Activated T-helper 1 cell treated with anti-CD3 and anti-CD28 coated beads, Interleukin-2, amount 50 U/mL, for 16 hours (primary cell): ENCODE data around the gene ZBTB11.
"Not testable (repeated sequence)": the region's sequence is repeated elsewhere in the genome, so short reads cannot be mapped to it uniquely, and the experiment has no call there.

Experiments
- DNase-seq, 2 donors: peaks; one replicate each; pipeline ENCODE4 v3.0.0-alpha.2; 2020; ENCODE audit warnings: low read depth in 1 of 2, low spot score in 1 of 2

Gene ZBTB11

DNA sequence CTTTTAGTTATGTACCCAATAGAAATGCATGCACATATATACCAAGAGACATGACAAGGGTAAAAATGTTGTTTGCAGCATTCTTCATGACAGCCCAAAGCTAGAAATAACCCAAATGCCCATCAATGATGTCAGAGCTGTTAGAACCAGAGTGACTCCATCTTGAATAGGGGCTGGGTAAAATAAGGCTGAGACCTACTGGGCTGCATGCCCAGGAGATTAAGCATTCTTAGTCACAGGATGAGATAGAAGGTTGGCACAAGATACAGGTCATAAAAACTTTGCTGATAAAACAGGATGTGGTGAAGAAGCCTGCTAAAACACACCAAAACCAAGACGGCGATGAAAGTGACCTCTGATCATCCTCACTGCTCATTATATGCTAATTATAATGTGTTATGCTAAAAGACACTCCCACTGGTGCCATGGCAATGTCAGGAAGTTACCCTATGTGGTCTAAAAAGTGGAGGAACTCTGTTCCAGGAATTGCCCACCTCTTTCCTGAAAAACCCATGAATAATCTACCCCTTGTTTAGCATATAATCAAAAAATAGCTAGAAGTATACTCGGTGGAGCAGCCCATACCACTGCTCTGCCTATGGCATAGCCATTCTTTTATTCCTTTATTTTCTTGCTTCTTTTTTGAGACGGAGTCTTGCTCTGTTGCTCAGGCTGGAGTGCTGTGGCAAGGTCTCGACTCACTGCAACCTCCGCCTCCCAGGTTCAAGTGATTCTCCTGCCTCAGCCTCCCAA is 32.9 kb downstream of the ZBTB11 start:
- no peak for DNase-seq

DNA sequence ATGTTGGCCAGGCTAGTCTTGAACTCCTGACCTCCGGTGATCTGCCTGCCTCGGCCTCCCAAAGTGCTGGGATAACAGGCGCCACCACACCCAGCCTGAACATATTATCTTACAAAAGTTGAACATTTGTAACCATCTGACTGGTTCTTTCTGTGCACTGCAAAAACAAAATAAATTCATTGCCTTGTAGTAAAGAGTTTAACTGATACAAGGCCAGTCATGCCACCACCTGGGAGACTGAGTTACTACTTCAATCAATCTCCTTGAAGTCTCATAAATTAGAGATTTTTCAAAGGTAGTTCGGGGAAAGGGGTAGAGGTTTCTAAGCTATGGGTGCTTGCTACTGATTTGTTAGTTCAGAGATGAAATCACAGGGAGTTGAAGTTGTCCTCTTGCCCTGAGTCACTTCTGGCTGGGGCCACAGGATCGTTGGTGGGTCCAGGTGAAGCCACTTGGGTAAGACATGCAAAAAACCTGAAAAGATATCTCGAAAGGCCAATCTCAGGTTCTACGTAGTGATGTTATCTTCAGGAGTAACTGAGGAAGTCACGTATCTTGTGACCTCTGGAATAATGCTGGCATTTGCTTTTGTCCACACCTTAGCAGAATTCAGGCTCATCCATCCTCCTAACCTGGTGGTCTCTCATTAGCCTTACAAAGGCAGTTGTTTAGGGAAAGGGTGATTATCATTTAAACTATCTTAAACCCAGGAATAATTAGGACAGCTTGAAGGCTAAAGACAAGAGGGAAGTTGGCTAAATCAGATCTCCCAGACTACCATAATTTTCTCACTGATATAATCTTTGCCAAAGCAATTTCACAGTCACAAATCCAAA is 33.7 kb downstream of the ZBTB11 start:
- DNase-seq = no peak

DNA sequence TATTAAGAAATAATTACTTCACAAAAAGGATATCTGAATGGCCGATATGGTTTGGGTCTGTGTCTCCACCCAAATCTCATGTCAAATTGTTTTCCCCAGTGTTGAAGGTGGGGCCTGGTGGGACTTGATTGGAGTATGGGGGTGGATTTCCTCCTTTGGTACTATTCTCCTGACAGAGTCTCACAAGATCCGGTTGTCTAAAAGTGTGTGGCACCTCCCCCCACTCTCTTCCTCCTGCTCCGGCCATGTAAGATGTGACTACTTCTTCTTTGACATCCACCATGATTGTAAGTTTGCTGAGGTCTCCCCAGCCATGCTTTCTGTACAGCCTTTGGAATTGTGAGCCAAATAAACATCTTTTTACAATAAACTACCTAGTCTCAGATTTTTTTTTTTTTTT is 34.5 kb downstream of the ZBTB11 start:
- no peak for DNase-seq

DNA sequence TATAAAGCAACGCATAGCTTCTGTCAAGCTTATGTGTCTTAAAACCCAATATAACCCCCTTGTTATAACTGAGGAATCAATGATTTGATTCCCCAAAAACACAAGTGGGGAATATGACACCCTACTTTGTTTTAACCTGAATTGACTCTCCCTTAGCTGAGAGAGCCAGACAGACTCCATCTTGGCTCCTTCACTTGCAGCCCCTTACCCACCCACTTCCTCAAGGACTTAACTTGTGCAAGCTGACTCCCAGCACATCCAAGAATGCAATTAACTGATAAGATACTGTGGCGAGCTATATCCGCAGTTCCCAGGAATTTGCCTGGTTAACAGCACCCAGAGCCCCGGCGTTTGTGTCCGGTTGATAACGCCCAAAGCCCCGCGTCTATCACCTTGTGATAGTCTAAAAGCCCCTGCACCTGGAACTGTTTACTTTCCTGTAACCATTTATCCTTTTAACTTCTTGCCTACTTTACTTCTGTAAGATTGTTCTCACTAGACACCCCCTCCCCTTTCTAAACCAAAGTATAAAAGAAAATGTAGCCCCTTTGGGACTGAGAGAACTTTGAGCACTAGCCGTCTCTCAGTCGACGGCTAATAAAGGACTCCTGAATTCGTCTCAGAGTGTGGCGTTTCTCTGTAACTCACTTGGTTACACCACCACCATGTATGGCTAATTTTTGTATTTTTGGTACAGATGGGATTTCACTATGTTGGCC is 35.4 kb downstream of the ZBTB11 start:
- DNase-seq = not testable (repeated sequence)

DNA sequence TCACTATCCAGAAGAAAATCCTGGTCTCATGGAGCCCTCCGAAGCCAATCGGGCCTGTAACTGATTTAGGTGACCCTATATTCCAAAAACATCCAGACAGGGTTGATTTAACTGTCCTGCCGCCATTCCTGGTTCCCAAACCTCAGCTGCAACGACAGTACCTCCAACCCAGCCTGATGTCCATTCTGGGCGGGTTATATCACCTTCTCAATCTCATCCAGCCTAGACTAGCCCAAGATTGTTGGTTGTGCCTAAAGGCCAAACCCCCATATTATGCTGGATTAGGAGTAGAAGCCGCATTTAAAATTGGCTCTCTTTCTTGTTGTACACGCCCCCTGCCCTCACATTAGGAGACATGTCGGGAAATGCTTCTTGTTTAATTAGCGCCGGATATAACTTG is 36.7 kb downstream of the ZBTB11 start:
- DNase-seq = no peak

DNA sequence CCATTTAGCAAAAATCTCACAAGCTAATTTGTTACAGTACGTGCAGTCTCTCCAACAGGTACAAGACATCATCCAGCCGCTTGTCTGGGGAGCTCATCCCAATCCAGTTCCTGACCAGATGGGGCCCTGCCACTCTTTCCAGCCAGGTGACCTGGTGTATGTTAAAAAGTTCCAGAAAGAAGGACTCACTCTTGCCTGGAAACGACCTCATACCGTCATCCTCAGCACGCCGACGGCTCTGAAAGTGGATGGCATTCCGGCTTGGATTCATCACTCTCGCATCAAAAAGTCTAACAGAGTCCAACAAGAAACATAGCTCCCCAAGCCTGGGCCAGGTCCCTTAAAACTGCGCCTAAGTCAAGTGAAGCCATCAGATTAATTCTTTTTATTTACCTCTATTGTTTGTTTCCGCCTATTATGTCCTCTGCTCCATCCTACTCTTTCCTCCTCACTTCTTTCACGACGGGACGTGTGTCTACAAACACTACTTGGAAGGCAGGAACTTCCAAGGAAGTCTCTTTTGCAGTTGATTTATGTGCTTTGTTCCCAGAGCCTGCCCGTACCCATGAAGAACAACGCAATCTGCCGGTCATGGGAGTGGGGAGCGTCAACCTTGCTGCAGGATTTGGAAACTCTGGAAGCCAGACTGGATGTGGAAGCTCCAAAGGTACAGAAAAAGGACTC is 37.5 kb downstream of the ZBTB11 start:
- DNase-seq = no peak

DNA sequence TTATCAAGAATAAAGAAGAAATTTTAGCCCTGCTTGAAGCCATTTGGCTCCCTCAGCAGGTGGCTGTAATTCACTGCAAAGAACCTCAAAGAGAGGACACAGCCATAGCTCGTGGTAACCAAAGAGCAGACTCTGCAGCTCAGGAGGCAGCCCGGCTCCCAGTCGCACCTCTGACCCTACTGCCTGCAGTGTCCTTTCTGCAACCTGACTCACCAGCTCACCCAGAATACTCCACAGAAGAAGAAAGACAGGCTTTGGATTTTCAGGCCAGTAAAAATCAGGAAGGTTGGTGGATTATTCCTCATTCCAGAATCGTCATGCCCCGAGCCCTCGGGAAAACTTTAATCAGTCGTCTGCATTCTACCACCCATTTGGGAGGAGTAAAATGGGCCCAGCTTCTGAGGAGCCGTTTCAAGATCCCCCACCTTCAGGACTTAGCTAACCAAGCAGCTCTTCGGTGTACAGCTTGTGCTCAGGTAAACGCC is 38.6 kb downstream of the ZBTB11 start:
- DNase-seq = no peak

DNA sequence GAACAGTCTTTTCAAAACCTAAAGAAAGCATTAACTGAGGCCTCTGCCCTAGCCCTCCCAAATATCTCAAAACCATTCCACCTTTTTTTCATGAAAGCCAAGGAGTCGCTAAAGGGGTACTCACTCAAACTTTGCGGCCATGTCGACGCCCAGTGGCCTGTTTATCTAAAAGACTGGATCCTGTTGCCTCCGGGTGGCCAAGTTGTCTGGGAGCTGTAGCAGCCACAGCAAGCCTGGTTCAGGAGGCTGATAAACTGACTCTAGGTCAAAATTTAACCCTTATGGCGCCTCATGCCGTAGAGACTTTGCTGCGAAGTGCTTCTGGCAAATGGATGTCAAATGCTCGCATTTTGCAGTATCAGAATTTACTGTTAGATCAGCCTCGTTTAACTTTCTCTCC is 39.5 kb downstream of the ZBTB11 start:
- DNase-seq = no peak

DNA sequence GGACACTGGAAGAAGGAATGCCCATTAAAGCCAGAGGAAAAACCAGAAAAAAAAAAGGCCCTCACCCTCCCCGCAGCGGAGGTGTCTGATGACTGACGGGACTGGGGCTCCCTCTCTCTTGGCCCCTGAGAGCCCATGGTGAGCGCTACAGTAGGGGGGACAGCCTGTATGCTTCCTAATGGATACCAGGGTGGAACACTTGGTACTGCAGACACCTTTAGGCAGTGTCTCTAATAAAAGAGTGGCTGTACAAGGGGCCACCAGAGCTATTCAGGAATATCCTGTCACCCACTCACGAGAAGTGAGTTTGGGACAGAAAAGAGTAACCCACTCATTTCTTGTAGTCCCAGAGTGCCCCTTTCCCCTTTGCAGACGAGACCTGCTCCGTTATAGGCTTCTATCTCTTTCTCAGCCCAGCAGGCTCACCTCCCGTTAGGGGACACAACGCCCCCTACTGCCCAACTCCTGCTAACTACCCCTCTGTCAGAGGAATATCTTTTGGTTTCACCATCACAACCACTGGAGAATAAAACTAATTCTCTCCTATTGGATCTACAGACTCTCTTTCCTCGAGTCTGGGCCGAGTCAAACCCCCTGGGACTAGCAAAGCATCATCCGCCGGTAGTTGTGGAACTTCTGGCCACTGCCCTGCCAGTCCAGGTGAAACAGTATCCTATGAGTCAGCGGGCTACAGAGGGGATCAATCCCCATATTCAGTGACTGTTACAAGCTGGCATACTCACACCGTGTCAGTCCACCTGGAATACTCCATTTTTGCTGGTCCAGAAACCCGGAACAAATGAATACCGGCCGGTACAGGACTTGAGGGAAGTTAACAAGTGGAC is 40.8 kb downstream of the ZBTB11 start:
- peak; percentile 26 to 41 for DNase-seq

DNA sequence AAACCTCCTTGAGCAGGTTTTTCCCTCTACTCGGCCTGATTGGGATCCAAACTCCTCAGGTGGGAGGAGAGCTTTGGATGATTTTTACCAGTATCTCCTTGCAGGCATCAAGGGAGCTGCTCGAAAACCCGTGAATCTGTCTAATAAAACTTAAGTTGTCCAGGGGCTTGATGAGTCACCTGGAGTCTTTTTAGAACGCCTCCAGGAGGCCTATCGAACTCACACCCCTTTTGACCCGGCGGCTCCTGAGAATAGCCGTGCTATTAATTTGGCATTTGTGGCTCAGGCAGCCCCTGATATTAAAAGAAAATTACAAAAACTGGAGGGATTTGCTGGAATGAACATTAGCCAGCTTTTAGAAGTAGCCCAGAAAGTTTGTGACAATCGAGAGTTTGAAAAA is 41.6 kb downstream of the ZBTB11 start:
- DNase-seq = no peak

DNA sequence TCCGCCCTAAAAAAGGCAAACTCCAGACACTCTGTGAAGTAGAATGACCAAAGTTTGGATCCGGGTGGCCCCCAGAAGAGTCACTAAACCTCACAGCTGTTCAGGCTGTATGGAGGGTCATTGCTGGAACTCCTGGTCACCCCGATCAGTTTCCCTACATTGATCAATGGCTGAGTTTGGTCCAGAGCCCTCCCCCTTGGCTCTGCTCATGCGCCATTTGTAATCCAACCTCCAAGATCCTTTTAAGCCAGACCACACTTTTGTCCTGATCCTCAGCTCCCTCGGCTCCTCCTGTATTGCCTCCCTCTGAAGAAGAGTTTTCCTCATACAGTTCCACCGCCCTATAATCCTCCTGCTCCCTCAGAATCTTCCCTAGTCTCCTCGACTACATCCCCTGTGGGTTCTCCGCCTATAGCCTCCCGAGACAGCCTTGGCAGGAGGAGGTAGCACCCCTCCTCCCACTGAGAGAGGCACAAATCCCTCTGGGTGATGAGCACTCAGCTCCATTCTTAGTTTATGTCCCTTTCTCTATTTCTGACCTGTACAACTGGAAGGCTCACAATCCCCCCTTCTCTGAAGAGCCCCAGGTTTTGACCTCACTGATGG is 42.2 kb downstream of the ZBTB11 start:
- DNase-seq = no peak

DNA sequence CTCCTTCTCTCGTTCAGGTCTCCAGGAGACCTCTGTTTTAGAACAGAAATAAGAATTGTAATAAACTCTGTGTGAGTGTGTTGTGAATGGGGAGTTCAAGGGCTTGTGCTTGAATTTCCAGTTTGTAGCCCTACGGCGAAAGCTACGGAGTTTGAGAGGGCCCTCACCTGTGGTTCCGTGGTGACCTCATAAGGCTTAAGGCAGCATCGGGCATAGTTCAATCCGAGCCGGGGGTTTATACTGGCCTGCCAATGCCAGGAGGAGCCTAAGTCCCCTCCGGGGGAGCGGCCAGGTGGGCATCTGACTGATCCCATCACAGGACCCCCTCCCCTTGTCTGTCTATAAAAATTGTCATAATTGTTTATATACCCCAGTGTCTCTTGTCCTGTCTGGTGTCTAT is 43.7 kb downstream of the ZBTB11 start:
- DNase-seq = no peak

DNA sequence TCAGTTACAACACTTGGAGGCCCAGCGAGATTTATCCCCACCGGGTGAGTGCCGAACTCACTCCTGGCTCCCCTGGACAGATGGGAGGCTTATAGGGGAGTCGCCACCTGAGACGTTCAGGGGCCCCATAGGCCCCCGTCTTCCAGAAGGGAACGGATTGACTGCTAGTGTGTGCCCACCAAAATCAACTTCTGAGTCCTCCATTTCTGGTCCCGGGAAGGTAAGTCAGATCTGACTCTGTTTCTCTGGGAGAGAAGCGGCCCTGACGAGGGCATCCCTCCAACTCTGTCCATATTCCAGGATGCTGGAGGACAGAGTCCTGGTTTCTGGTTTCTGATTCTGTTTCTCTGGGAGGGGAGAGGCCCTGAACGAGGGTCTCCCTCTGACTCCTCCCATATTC is 44.3 kb downstream of the ZBTB11 start:
- no peak for DNase-seq

DNA sequence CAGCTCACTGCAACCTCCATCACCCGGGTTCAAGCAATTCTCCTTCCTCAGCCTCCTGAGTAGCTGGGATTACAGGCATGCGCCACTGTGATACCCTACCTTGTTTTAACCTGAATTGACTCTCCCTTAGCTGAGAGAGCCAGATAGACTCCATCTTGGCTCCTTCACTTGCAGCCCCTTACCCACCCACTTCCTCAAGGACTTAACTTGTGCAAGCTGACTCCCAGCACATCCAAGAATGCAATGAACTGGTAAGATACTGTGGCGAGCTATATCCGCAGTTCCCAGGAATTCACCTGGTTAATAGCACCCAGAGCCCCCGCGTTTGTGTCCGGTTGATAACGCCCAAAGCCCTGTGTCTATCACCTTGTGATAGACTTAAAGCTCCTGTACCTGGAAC is 45.0 kb downstream of the ZBTB11 start:
- not testable (repeated sequence) for DNase-seq

DNA sequence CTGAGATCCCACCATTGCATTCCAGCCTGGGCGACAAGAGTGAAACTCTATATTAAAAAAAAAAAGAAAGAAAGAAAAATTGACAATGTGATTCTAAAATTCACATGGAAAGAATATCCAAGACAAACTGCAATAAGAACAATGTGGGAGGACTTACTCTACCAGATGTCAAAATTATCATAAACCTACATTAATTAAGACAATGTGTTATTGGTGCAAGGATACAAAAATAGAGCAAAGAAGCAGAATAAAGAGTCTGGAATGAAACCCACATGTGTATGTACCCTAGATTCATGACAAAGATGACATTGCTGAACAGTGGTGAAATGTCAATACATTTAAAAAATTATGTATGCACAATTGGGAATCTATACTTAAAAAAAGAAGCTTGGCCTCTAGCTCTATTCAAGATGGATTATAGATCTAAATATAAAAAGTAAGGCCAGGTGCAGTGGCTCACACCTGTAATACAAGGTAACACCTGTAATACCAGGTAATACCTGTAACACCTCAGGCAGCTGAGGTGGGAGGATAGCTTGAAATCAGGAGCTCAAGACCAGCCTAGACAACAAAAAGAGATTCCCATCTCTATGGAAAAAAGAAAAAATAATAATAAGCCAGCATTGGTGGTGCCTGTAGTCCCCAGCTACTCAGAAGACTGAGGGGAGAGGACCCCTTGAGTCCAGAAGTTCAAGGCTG is 45.7 kb downstream of the ZBTB11 start:
- DNase-seq = no peak

DNA sequence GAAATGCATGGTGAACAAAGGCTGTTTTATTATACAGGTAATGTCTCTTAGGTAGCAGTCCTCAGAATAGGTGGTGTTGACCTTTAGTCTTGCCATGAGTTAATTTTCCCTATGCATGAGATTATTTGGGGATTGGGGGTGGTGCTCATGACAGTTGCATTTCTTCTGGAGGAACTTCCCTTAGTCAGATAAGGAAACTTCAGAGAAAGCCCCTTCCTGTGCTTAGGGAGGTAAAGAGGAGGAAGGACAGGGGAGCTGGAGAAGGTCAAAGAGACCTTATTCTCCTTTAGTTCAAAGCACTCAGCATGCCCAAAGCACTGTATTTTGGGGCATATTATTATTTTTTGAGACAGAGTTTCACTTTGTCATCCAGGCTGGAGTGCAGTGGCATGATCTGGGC is 47.7 kb downstream of the ZBTB11 start:
- no peak for DNase-seq

DNA sequence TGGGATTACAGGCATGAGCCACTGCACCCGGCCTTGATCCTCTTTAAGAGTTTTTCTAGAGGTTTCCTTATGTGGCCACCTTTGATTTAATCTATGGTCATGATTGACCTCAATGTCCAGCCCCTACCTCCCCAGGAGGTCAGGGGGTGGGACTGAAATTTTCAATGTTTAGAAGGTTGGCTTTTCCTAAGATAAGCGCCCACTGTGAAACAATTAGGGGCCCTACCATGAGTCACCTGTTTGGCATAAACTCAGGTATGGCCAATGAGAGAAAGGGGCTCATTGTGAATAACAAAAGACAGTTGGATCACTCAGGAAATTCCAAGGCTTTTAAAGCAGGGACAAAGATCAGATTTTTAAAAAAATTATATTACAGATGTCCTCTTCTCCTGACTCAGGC is 51.1 kb downstream of the ZBTB11 start:
- DNase-seq = no peak

DNA sequence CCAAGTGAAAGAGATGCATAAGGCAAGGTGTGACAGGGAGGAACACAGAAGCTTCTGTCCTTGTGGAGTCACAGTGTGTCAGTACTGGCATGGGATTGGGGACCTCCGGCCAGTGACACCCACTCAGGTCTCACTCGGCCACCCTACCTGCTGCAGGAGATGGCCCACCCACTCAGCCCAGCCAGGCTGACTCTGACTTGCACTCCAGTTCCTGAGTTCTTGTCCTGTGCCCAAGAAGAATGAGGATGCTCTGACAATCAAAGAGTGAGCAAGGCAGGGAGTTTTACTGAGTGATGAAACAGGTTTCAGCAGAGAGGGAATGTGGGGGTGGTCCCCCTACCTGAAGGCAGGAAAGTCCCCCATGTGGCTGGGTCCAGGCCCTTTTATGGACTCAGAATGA is 52.1 kb downstream of the ZBTB11 start:
- DNase-seq = no peak

DNA sequence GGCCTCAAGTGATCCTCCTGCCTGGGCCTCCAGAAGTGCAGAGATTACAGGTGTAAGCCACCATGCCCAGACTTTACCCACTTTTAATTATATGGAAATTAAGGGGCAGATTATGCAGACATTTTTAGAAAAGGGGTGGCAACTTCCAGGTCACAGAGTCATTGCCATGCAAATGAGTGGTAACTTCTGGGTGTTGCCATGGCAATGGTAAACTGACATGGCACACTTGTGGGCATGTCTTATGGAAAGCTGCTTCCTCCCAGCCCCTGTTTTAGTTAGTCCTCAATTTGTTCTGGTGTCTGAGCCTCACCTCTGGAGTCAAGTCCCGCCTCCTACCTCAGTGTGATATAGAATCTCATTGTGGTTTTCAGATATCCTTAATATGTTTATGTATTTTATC is 53.3 kb downstream of the ZBTB11 start:
- DNase-seq = no peak
